HL-60 (cell line): Measurements from ENCODE around the gene PIGN.

Source experiments
- DNase-seq, 2 experiments: peaks; one replicate each; pipeline ENCODE4 v3.0.0-alpha.2; 2010 to 2020; ENCODE audit warnings: low read depth in 1 of 2, low spot score in 1 of 2
- H3K27ac ChIP-seq: fragments of 250-450 bp; sonication (Bioruptor Pico); replicated peaks from 2 replicates; pipeline ENCODE4 v1.5.1; 2020; ENCODE audit warnings: mild to moderate bottlenecking, moderate library complexity
- H3K27me3 ChIP-seq: fragments of 250-450 bp; sonication (Bioruptor Pico); 2 replicates; pipeline ENCODE4 v1.5.1; 2021; ENCODE audit warnings: mild to moderate bottlenecking, moderate library complexity; ENCODE audit not compliant: insufficient read depth, poor library complexity, severe bottlenecking
- H3K4me3 ChIP-seq: replicated peaks from 2 replicates; pipeline ENCODE4 v1.5.1; 2011; ENCODE audit warnings: mild to moderate bottlenecking, control low read depth, low read length; ENCODE audit not compliant: insufficient read depth
- CTCF ChIP-seq: IDR thresholded peaks from one replicate; pipeline ENCODE4 v1.5.1; 2011; ENCODE audit warnings: low read length, control low read depth, inconsistent platforms; ENCODE audit not compliant: insufficient read depth
- GABPA ChIP-seq: IDR thresholded peaks from 2 replicates; pipeline ENCODE4 v1.6.1; 2012; ENCODE audit warnings: low read depth
- POLR2AphosphoS5 ChIP-seq: IDR thresholded peaks from 2 replicates; pipeline ENCODE4 v1.6.1; 2012; ENCODE audit warnings: low read depth
- REST ChIP-seq: IDR thresholded peaks from 2 replicates; pipeline ENCODE4 v1.6.1; 2012; ENCODE audit warnings: low read depth; ENCODE audit not compliant: insufficient replicate concordance
- SPI1 ChIP-seq: IDR thresholded peaks from 2 replicates; pipeline ENCODE4 v1.6.1; 2012; ENCODE audit warnings: low read depth, mild to moderate bottlenecking, borderline replicate concordance

The PIGN gene

GRCh38 chr18:62179213-62179612 is 7.6 kb downstream of the PIGN start:
- Histone ChIP-seq H3K4me3 (no peak overlapping the region), H3K27ac (no peak overlapping the region), H3K27me3 (no peaks in the 10 kb centered on the region)
- DNase-seq = no peak
- TF ChIP-seq SPI1 (no peak), POLR2AphosphoS5 (no peak), GABPA (no peak), REST (no peak), CTCF (no peak)

GRCh38 chr18:62177271-62177670 is 9.6 kb downstream of the PIGN start:
- no peak overlapping the region for H3K27ac ChIP-seq
- DNase-seq = no peak
- H3K27me3 ChIP-seq = no peaks in the 10 kb centered on the region
- no peak for TF ChIP-seq POLR2AphosphoS5
- TF ChIP-seq SPI1 = no peak
- no peak overlapping the region for H3K4me3 ChIP-seq

GRCh38 chr18:62175521-62175920 is 11.3 kb downstream of the PIGN start:
- no peak overlapping the region for H3K27ac ChIP-seq
- H3K4me3 ChIP-seq = no peak overlapping the region
- TF ChIP-seq POLR2AphosphoS5 (no peak), REST (no peak), CTCF (no peak), GABPA (no peak), SPI1 (no peak)
- DNase-seq = no peak
- H3K27me3 ChIP-seq = no peaks in the 10 kb centered on the region

- DNase-seq = no peak
- no peak overlapping the region for H3K4me3 ChIP-seq
- no peak overlapping the region for H3K27ac ChIP-seq
- TF ChIP-seq SPI1 (no peak), GABPA (no peak), CTCF (no peak), POLR2AphosphoS5 (no peak), REST (no peak)
- H3K27me3 ChIP-seq = no peaks in the 10 kb centered on the region
Observed at GRCh38 chr18:62172298-62172697, 14.6 kb downstream of the PIGN start.
